Ramos (cell line): ENCODE measurements around the gene MT1H.
"Not testable (repeated sequence)": the region's sequence is repeated elsewhere in the genome, so short reads cannot be mapped to it uniquely, and the experiment has no call there.

Source experiments
- in situ Hi-C: fragments of 300-500 bp; cut with MboI; formaldehyde crosslinking; loops from one replicate; pipeline ENCODE4 v1.14.3; 2022; ENCODE audit warnings: low sequenced_read_pairs; ENCODE audit not compliant: unreplicated experiment

Gene MT1H

DNA sequence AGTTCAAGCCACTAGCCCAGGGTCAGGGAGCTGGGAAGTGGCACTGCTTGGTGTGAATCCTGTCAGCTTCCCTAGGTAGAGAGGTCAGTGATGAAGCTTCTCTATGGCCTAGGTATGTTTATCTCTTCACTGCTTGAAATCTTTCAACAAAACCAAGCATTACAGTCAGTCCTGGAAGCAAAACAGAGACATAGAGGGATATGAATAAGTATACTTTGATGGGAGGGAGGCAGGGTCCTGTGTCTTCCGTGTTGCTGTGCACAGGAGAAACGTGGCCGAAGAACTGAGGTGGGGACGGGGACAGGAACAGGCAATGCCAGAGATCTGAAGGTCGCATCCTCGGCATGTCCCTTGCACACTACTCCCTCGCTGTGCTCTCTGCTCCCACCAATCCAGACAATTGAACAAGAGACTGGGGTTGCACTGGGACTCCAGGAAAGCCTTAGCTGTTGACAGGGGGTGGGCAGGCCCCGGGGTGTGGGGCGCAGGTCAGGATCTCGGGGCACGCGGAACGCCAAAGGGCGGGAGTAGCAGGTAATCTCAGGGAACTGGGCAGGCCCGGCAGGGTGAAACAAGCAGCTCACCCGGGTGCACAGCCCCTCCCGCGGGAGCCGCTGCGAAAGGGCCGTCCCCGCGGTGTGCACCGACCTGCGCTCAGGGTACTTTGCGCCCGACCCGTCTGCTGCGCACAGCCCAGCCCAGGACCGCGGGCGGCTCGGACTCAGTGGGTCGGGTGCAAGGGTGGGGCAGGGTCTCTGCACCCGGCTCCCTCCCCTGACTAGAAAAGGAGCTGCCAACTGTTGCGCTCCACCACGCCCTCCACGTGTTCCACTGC is at the start of gene MT1H:
MT1H (plus strand) TSS at position 810 of the 835 bp plus-strand sequence. CDS start 71 bp downstream, outside the sequence.
- in situ Hi-C loops = no loop called here

DNA sequence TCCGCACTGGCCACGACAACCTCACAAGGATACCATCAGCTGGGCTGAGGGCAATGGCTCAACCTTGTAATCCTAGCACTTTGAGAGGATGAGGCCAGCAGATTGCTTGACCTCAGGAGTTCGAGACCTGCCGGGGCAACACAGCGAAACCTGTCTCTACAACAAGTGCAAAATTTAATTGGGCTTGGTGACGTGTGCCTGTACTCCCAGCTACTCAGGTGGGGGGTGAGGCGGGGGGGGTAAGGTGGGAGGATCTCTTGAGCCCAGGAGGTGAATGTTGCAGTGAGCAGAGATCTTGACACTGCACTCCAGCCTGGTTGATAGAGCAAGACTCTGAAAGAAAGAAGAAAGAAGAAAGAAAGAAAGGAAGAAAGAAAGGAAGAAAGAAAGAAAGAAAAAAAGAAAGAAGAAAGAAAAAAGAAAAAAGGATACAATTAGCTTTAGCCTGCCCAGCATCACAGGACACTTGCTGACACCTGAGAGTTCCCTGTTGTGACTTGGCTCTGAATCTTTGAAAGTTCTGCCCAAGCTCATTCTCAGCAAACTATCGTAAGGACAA is 49.2 kb upstream of the MT1H start:
- in situ Hi-C loops = no loop called here

DNA sequence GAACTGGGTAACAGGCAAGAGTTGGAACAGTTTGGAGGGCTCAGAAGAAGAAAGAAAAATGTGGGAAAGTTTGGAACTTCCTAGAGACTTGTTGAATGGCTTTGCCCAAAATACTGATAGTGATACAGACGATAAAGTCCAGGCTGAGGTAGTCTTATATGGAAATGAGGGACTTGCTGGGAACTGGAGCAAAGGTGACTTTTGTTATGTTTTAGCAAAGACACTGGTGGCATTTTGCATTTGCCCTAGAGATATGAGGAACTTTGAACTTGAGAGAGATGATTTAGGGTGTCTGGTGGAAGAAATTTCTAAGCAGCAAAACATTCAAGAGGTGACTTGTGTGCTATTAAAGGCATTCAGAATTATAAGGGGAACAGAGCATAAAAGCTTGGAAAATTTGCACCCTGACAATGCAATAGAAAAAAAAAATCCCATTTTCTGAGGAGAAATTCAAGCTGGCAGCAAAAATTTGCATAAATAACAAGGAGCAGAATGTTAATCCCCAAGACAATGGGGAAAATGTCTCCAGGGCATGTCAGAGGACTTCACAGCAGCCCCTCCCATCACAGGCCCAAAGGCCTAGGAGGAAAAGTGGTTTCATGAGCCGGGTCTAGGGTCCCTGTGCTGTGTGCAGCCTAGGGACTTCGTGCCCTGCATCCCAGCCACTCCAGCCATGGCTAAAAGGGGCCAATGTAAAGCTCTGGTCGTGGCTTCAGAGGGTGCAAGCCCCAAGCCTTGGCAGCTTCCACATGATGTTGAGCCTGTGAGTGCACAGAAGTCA is 47.8 kb upstream of the MT1H start:
- in situ Hi-C loops = not testable (repeated sequence)

DNA sequence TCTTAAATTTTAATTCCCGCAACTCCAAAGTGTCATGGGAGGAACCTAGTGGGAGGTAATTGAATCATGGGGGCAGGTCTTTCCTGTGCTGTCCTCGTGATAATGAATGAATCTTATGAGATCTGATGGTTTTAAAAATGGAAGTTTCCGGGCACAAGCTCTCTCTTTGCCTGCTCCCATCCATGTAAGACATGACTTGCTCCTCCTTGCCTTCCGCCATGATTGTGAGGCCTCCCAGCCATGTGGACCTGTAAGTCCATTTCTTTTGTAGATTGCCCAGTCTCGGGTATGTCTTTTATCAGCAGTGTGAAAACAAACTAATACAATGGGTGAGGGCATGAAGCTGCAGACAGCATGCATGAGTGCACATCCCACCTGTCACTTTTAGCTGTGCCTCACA is 46.4 kb upstream of the MT1H start:
- in situ Hi-C loops = not testable (repeated sequence)

DNA sequence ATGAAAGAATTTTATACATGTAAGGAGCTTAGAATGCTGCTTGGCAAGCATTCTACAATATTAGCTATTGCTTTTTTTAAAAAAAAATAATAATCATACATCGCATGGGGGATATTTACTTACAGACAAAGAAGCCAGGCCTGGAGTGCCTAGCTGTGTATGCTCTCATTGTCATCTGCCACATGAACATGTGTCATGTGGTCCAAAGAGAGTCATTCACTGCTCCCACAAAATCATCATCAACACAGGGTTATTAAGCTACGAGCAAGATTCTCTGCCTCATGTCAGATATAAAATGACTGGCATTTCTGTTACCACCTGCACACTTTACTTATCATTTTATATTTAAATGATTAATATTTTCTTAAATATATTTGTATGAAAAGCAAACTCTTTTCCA is 46.0 kb upstream of the MT1H start:
- in situ Hi-C loops = no loop called here

DNA sequence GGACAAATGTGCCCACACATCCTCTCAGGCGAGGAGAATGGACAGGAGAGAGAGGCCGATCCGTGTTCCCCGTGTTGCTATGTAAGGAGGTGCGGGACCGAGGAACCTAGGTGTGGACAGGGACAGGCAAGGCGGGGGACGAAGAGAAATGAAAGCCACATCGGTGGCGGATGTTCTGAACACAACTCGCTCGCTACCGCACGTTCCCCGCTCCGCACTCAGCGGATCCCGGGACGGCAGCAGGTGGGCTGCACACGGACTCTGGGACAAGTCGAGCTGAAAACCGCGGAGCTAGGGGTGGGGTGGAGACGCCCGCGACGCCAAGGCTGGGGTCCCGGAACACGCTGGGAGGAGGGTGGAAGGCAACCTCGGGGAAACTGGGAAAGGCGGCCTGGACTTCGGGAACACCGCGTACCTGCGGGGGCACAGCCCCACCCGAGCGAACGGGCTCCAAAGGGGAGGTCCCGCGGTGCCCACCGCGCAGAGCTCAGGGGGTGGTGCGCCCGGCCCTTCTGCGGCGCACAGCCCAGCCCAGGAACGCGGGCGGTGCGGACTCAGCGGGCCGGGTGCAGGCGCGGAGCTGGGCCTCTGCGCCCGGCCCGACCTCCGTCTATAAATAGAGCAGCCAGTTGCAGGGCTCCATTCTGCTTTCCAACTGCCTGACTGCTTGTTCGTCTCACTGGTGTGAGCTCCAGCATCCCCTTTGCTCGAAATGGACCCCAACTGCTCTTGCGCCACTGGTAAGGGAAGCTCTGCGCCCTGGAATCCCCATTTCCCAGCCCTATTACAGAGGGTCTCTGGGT is 44.3 kb upstream of the MT1H start, which contains the start of gene MT1E:
MT1E (plus strand) TSS at position 642 of the 803 bp plus-strand sequence; CDS start at position 713, 71 bp downstream.
- in situ Hi-C loops = no loop called here

DNA sequence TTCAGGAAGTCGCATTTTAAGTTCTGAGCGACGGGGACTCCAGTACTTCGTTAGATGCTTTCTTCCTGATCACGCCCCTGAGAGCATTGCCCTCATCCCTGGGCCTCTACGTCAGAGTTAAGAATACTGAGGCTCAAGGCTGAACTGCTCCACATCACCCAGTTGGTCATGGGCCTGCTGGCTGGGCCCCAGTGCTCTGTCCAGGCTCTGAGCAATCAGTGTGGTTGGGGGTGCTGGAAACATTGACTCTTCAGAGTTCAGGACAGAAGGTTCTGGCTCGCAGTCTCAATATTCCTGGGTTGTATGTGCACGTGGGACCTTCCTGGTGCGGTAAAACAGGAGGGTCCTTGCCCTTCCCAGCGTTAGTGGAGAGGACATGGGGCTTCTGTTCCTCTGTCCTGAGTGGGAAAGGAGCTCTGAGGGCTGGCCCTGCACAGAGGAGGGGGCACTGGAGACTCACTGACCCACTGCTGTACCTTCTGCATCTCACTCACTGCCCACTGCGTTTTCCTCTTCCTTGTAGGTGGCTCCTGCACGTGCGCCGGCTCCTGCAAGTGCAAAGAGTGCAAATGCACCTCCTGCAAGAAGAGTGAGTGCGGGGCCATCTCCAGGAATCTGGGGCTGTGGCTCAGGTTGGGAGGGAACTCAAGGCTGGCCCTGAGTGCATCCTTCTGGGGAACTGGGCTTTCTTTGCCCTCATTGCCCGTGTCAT is 43.5 kb upstream of the MT1H start:
- in situ Hi-C loops = no loop called here

DNA sequence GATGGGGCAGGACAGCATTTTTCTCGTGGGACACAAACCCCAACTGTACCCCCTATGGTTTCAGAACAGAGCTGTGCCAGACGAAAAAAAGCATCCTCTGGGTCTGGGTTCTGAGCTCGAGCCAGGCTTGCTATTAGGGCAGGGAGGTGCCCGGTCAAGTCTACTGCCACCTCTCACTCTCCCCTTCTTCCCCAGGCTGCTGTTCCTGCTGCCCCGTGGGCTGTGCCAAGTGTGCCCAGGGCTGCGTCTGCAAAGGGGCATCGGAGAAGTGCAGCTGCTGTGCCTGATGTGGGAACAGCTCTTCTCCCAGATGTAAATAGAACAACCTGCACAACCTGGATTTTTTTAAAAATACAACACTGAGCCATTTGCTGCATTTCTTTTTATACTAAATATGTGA is 42.9 kb upstream of the MT1H start:
- in situ Hi-C loops = no loop called here

DNA sequence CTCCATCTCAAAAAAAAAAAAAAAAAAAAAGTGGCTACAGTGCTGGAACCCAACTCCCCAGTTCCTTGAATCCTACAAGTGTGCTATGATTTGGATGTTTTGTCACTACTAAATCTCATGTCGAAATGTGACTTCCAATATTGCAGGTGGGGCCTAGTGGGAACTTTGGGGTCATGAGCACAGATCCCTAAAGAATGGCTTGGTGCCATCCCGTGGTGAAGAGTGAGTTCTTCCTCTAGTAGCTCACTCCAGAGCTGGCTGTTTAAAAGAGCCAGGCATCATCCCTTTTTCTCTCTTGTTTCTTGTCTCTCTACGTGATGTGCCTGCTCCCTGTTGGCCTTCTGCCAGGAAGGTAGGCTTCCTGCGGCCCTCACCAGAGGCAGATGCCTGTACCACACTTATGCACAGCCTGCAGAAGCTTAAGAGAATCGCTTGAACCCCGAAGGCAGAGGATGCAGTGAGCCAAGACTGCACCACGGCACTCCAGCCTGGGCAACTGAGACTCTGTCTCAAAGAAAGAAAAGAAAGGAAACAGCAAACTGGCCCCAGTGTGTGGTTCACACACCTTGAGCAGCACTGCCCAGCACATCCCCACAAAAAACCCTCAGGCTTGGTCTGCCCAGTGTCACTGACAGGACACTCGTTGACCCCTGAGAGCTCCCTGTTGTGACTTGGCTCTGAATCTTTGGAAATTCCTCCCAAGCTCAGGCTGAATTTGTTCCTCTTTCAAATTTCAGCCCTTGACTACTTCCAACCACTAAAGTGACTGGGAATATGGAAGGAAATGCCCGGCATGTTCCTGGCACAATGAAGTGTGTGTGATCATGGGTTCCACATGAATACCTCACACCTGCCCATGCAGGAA is 40.9 kb upstream of the MT1H start:
- in situ Hi-C loops = no loop called here

DNA sequence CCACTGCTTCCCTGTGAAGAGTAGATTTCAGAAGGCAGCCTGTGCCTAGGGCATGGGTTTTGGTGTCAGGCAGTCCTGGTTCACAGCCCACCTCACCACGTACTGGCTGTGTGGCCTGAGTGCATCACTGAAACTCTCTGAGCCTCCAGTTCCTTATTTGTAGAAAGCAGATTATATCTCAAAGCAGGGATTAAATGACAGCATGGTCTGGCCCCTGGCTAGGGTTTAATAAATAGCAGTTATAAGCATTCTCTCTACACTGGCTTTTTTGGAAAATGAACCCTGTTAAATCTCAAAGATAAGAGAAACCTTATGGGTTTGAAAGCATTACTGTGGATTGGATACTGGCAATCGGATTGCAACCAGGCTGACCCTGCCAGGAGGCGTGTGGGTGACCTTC is 40.1 kb upstream of the MT1H start:
- in situ Hi-C loops = no loop called here

DNA sequence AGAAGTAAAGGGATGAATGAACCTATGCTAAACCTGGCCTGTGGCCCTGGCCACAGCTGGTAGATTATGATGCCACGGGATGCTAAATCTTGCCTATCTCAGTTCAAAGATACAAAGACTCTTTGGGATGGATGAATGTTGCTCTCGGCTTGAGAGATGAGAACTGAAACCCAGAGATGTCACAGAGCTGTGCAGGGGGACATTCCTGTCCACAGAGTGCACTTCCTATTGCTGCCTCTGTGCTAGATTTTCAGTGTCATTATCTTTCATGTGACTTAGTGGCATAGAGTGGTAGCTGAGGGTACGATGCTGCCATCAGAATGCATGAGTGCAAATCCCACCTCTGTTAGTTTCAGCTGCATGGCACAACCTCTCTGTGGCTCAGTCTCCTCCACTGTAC is 39.5 kb upstream of the MT1H start:
- in situ Hi-C loops = no loop called here

DNA sequence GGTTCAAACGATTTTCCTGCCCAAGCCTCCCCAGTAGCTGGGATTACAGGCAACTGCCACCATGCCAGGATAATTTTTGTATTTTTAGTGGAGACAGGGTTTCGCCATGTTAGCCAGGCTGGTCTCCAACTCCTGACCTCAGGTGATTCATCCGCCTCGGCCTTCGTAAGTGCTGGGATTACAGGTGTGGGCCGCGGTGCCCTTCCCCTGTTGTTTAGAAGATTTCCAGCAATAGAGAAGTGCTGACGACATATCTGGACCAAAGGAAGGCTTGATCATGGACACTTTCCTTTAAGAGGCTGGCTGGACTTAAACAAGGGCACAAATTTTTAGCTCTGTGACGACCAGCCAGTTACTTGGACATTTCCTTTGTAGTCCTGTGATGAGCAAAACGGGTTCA is 38.4 kb upstream of the MT1H start:
- in situ Hi-C loops = no loop called here

DNA sequence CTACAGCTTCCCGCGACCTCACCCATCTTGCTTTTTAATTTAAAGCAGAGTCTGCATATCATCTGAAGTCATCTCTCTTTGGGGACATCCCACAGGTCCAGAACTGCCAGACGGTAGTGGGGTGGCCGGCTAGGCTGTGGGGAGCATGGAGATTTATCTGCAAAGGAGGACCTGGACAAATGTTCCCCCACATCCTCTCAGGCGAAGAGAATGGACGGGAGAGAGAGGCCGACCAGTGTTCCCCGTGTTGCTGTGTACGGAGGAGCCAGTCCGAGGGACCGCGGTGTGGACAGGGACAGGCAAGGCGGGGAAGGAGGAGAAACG is 37.8 kb upstream of the MT1H start:
- in situ Hi-C loops = no loop called here

DNA sequence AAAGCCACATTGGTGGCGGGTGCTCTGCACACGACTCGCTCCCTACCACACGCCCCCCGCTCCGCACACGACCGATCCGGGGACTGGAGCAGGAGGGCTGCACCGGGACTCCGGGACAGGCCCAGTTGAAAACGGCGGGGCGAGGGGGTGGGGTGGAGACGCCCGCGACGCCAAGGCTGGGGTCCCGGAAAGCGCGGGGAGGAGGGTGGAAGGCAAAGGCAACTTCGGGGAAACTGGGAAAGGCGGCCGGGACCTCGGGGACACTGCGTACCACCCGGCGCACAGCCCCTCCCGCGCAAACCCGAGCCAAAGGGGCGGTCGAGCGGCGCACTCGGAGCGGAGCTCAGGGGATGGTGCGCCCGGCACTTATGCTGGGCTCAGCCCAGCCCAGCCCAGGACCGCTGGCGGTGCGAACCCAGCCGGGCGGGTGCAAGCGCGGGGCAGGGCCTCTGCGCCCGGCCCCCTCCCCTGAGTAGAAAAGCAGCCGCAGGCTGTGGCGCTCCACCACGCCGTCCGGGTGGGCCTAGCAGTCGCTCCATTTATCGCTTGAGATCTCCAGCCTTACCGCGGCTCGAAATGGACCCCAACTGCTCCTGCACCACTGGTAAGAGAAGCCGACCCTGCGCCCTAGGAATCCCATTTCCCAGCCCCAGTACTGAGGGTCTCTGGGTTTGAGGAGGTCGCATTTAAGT is 37.3 kb upstream of the MT1H start, which contains the start of gene MT1M:
MT1M (plus strand) TSS at position 504 of the 692 bp plus-strand sequence; CDS start at position 577, 73 bp downstream.
- in situ Hi-C loops = no loop called here

DNA sequence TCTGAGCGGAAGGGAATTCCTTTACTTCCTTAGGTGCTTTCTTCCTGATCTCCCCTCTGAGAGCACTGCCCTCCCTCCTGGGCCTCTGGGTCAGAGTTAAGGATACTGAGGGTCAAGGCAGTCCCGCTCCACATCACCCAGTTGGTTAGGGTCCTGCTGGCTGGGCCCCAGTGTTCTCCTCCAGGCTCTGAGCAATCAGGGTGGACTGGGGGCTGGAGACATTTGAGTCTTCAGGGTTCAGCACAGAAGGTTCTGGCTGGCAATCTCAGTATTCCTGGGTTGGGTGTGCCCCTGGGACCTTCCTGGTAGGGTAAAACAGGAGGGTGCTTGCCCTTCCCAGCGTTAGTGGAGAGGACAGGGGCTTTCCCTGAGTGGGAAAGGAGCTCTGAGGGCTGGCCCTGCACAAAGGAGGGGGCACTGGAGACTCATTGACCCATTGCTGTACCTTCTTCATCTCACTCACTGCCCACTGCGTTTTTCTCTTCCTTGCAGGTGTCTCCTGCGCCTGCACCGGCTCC is 36.7 kb upstream of the MT1H start:
- in situ Hi-C loops = no loop called here

DNA sequence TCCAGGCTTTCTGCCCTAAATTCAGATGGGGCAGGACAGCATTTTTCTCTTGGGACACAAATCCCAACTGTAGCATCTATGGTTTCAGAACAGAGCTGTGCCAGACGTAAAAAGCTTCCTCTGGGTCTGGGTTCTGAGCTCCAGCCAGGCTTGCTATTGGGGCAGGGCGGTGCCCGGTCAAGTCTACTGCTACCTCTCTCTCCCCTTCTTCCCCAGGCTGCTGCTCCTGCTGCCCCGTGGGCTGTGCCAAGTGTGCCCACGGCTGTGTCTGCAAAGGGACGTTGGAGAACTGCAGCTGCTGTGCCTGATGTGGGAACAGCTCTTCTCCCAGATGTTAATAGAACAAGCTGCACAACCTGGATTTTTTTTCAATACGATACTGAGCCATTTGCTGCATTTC is 36.1 kb upstream of the MT1H start:
- in situ Hi-C loops = no loop called here

DNA sequence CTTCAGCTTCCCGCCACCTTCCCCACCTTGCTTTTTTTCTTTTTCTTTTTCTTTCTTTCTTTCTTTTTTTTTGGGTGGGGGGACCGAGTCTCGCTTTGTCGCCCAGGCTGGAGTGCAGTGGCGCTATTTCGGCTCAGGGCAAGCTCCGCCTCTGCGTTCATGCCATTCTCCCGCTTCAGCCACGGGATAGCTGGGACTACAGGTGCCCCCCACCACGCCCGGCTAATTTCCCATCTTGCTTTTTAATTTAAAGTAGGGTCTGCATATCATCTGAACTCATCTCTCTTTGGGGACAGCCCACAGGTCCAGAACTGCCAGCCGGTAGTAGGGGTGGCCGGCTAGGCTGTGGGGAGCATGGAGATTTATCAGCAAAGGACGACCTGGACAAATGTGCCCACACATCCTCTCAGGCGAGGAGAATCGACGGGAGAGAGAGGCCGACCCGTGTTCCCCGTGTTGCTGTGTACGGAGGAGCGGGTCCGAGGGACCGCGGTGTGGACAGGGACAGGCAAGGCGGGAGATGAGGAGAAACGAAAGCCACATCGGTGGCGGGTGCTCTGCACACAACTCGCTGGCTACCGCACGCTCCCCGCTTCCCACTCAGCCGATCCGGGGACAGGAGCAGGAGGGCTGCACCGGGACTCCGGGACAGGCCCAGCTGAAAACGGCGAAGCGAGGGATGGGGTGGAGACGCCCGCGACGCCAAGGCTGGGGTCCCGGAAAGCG is 34.7 kb upstream of the MT1H start:
- in situ Hi-C loops = no loop called here
